ACHN (cell line): ENCODE results near the gene POLR3H.
"Not testable (repeated sequence)": the region's sequence is repeated elsewhere in the genome, so short reads cannot be mapped to it uniquely, and the experiment has no call there.

ENCODE experiments used
- DNase-seq: peaks from one replicate; pipeline ENCODE4 v3.0.0-alpha.2; 2015
- in situ Hi-C: cut with HindIII; loops from 2 replicates; pipeline ENCODE4 v1.10.0; 2017; ENCODE audit warnings: low sequenced_read_pairs, low pct_ligation_motif_present, low pct_unique_long_range_greater_than_20kb

The POLR3H gene

GRCh38 chr22:41543854-41544670 is at the start of gene POLR3H:
Gene POLR3H (minus strand): TSS chr22:41544470. CDS start chr22:41544101, 369 bp downstream.
- peak; percentile 96 for DNase-seq
- in situ Hi-C loops: no loop called here

GRCh38 chr22:41593336-41593960 is 49.2 kb upstream of the POLR3H start:
- in situ Hi-C loops, DNase-seq: not testable (repeated sequence)

- in situ Hi-C loops: no loop called here
- DNase-seq: peak; percentile 98
These were observed 45.3 kb upstream of the POLR3H start, which contains the start of gene PMM1 for GRCh38 chr22:41589391-41590241. Gene PMM1 (minus strand): TSS chr22:41589840. CDS start chr22:41589805, 35 bp downstream.

GRCh38 chr22:41587347-41587723 is 43.1 kb upstream of the POLR3H start:
- in situ Hi-C loops: no loop called here
- DNase-seq: no peak

- in situ Hi-C loops: no loop called here
- DNase-seq: no peak
These were observed 41.6 kb upstream of the POLR3H start for GRCh38 chr22:41585898-41586297.

GRCh38 chr22:41584881-41585280 is 40.6 kb upstream of the POLR3H start:
- in situ Hi-C loops: no loop called here
- no peak for DNase-seq

- in situ Hi-C loops: no loop called here
- no peak for DNase-seq
These were observed 38.4 kb upstream of the POLR3H start for GRCh38 chr22:41582694-41583093.

- DNase-seq: no peak
- in situ Hi-C loops: no loop called here
These were observed 35.7 kb upstream of the POLR3H start for GRCh38 chr22:41579997-41580355.

- in situ Hi-C loops: no loop called here
- no peak for DNase-seq
These were observed 35.2 kb upstream of the POLR3H start for GRCh38 chr22:41579297-41579996.

GRCh38 chr22:41578818-41579217 is 34.5 kb upstream of the POLR3H start:
- no peak for DNase-seq
- in situ Hi-C loops: no loop called here

- in situ Hi-C loops: no loop called here
- no peak for DNase-seq
These were observed 33.8 kb upstream of the POLR3H start for GRCh38 chr22:41578114-41578513.

- peak; percentile 65 for DNase-seq
- in situ Hi-C loops: no loop called here
These were observed 32.6 kb upstream of the POLR3H start for GRCh38 chr22:41576877-41577276.

- in situ Hi-C loops: no loop called here
- DNase-seq: no peak
These were observed 31.3 kb upstream of the POLR3H start for GRCh38 chr22:41575533-41575932.

- in situ Hi-C loops: no loop called here
- no peak for DNase-seq
These were observed 30.6 kb upstream of the POLR3H start for GRCh38 chr22:41574847-41575381.

GRCh38 chr22:41573677-41574076 is 29.4 kb upstream of the POLR3H start:
- in situ Hi-C loops: no loop called here
- no peak for DNase-seq

GRCh38 chr22:41572305-41572704 is 28.0 kb upstream of the POLR3H start:
- in situ Hi-C loops, DNase-seq: not testable (repeated sequence)

- in situ Hi-C loops: no loop called here
These were observed 27.5 kb upstream of the POLR3H start for GRCh38 chr22:41571786-41572185.

GRCh38 chr22:41570221-41570620 is 26.0 kb upstream of the POLR3H start:
- in situ Hi-C loops: no loop called here
- no peak for DNase-seq

More at GRCh38 chr22:41571786-41572185, 27.5 kb upstream of the POLR3H start:
- no peak for DNase-seq
